Measurements from ENCODE around the gene PLLP. TPM values are rescaled to one million over a fixed set of nuclear protein-coding genes. Genes with fewer than 3 reads are reported as not detected.

Gene PLLP, protein sequence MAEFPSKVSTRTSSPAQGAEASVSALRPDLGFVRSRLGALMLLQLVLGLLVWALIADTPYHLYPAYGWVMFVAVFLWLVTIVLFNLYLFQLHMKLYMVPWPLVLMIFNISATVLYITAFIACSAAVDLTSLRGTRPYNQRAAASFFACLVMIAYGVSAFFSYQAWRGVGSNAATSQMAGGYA
- total RNA-seq: not detected in 2 replicates
- polyA plus RNA-seq (2012): 0.42 TPM

GRCh38 chr16:57284209-57284951, at the start of gene PLLP:
Gene PLLP, minus strand, starts transcription at chr16:57284672. Its CDS starts 132 bp downstream, at chr16:57284540.
- peak; percentile 26 for DNase-seq (ENCODE audit: low read depth)

DNA sequence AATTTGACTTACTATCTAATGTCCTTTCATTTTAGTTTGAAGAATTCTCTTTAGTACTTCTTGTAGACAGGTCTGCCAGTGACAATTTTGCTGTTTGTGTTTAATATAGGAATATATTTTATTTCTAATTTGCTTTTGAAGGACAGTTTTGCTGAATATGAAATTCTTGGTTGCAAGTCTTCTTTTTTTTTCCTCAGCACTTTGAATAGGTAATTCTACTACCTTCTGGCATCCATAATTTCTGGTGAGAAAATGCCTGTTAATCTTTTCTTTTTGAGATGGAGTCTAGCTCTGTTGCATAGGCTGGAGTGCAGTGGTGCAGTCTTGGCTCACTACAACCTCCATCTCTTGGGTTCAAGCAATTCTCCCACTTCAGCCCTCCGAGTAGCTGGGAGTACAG, 48.9 kb upstream of the PLLP start:
- no peak for DNase-seq (ENCODE audit: low read depth)

DNA sequence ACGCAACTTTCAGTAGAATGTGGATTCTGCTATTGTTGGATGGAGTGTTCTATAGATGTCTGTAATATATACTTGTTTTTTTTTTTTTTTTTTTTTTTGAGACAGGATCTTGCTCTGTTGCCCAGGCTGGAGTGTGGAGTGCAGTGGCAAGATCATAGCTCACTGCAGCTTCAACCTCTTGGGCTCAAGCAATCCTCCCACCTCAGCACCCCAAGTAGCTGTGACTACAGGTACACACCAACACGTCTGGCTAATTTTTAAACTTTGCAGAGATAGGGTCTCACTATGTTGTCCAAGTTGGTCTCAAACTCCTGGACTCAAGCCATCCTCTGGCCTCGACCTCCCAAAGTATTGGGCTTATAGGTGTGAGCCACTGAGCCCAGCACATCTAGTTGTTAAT, 46.9 kb upstream of the PLLP start:
- DNase-seq (ENCODE audit: low read depth): no peak

- DNase-seq (ENCODE audit: low read depth): no peak
Measured at GRCh38 chr16:57329718-57330327, 45.4 kb upstream of the PLLP start.

- no peak for DNase-seq (ENCODE audit: low read depth)
Measured at GRCh38 chr16:57325458-57325857, 41.0 kb upstream of the PLLP start.

GRCh38 chr16:57324749-57325148, 40.3 kb upstream of the PLLP start:
- DNase-seq (ENCODE audit: low read depth): no peak

GRCh38 chr16:57319646-57320045, 35.2 kb upstream of the PLLP start:
- no peak for DNase-seq (ENCODE audit: low read depth)

- DNase-seq (ENCODE audit: low read depth): peak; percentile 36
Measured at GRCh38 chr16:57318240-57318970, 33.9 kb upstream of the PLLP start.

- peak; percentile 35 for DNase-seq (ENCODE audit: low read depth)
Measured at GRCh38 chr16:57316390-57317017, 32.0 kb upstream of the PLLP start.

GRCh38 chr16:57315416-57315815, 30.9 kb upstream of the PLLP start:
- no peak for DNase-seq (ENCODE audit: low read depth)

- DNase-seq (ENCODE audit: low read depth): no peak
Measured at GRCh38 chr16:57314161-57314785, 29.8 kb upstream of the PLLP start.

- DNase-seq (ENCODE audit: low read depth): no peak
Measured at GRCh38 chr16:57313509-57313908, 29.0 kb upstream of the PLLP start.

- DNase-seq (ENCODE audit: low read depth): no peak
Measured at GRCh38 chr16:57310801-57311200, 26.3 kb upstream of the PLLP start.

GRCh38 chr16:57308041-57308440, 23.6 kb upstream of the PLLP start:
- no peak for DNase-seq (ENCODE audit: low read depth)

GRCh38 chr16:57307365-57307764, 22.9 kb upstream of the PLLP start:
- DNase-seq (ENCODE audit: low read depth): no peak

- no peak for DNase-seq (ENCODE audit: low read depth)
Measured at GRCh38 chr16:57306676-57307341, 22.3 kb upstream of the PLLP start.

- DNase-seq (ENCODE audit: low read depth): peak; percentile 30
Measured at GRCh38 chr16:57305159-57305811, 20.8 kb upstream of the PLLP start.

- peak; percentile 83 for DNase-seq (ENCODE audit: low read depth)
Measured at GRCh38 chr16:57304169-57305061, 19.9 kb upstream of the PLLP start.

GRCh38 chr16:57303910-57304168, 19.4 kb upstream of the PLLP start:
- no peak for DNase-seq (ENCODE audit: low read depth)

Measured in myocyte (in vitro differentiated cells).